GM12865 (cell line): ENCODE data around the gene TENM4.

Experiments
- DNase-seq: peaks from one replicate; pipeline ENCODE4 v3.0.0; 2010; ENCODE audit warnings: low read depth
- H3K4me3 ChIP-seq: 2 replicates; pipeline ENCODE4 v1.5.1; 2011; ENCODE audit warnings: mild to moderate bottlenecking, low read depth, low read length, control low read depth
- CTCF ChIP-seq: IDR thresholded peaks from 2 replicates; pipeline ENCODE4 v1.5.1; 2011; ENCODE audit warnings: low read length, control low read depth, low read depth, inconsistent platforms; ENCODE audit not compliant: insufficient read depth; ENCODE audit errors: missing control alignments

TENM4 gene

GRCh38 chr11:79151396-79151795 is 289.4 kb downstream of the TENM4 start:
- H3K4me3 ChIP-seq = no peak overlapping the region
- TF ChIP-seq CTCF = no peak
- DNase-seq = no peak

- no peak for DNase-seq
- TF ChIP-seq CTCF = no peak
- H3K4me3 ChIP-seq = no peak overlapping the region
Observed at GRCh38 chr11:79150966-79151365, 289.9 kb downstream of the TENM4 start.

GRCh38 chr11:79150320-79150719 is 290.5 kb downstream of the TENM4 start:
- no peak for TF ChIP-seq CTCF
- H3K4me3 ChIP-seq = no peak overlapping the region
- DNase-seq = no peak

- TF ChIP-seq CTCF = no peak
- no peak for DNase-seq
- H3K4me3 ChIP-seq = no peak overlapping the region
Observed at GRCh38 chr11:79147731-79148130, 293.1 kb downstream of the TENM4 start.

- no peak for DNase-seq
- TF ChIP-seq CTCF = no peak
- H3K4me3 ChIP-seq = no peak overlapping the region
Observed at GRCh38 chr11:79147011-79147410, 293.8 kb downstream of the TENM4 start.

GRCh38 chr11:79139900-79140299 is 300.9 kb downstream of the TENM4 start:
- TF ChIP-seq CTCF = no peak
- no peak overlapping the region for H3K4me3 ChIP-seq
- no peak for DNase-seq

- no peak overlapping the region for H3K4me3 ChIP-seq
- no peak for TF ChIP-seq CTCF
- DNase-seq = no peak
Observed at GRCh38 chr11:79129702-79130101, 311.1 kb downstream of the TENM4 start.
